ENCODE results near the gene RNF217. TPM values are rescaled to one million over a fixed set of nuclear protein-coding genes. Genes with fewer than 3 reads are reported as not detected.

RNF217 gene
- total and polyA plus RNA-seq, 2 of the 8 experiments (the other 6 are each of a cell fraction or from before 2014, with no cell fraction given) = 2.0 to 8.9 TPM

DNA sequence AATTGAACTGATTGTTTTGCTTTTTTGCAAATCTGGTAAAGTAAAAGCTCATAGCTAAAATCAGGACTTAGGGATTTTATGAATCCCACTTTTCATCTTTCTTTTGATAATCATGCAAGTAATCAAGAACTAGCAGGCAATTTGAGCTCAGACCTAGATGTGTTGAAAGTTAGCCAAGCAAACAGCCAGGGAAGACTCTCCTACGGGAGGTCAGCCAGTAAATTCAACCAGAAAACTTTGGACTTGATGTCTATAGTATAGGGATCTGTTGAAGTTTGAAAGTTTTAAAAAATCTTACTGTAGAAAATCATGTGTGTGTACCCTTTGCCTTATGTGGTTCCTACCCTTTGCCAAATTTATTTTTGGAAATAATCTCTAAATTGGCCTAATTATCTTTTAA is 96.3 kb downstream of the RNF217 start:
- Histone ChIP-seq H3K36me3 (ENCODE audit: control insufficient read depth in 2 of 4, insufficient read depth in 4 of 4, low read length in 3 of 4) (no peaks in the 10 kb centered on the region), H3K4ac (replicated peaks; ENCODE audit: insufficient read length, low read depth, low read length) (no peak overlapping the region), H4K91ac (replicated peaks; ENCODE audit: insufficient read length, low read length) (no peak overlapping the region), H3K9ac (replicated peaks in 1 of 4; ENCODE audit: extremely low read depth in 1 of 4, low read depth in 3 of 4, low read length in 3 of 4) (no peak overlapping the region), H3K79me1 (ENCODE audit: low read depth, low read length) (no peaks in the 10 kb centered on the region), H4K20me1 (replicated peaks in 1 of 2; ENCODE audit: control insufficient read depth in 1 of 2, insufficient read depth in 2 of 2, low read length in 2 of 2) (no peaks in the 10 kb centered on the region), H3K23me2 (ENCODE audit: low read depth, low read length) (no peaks in the 10 kb centered on the region), H4K8ac (ENCODE audit: extremely low read depth, insufficient read depth, low read length) (no peak overlapping the region), H2BK12ac (ENCODE audit: low read depth, low read length) (no peak overlapping the region), H3K56ac (replicated peaks; ENCODE audit: insufficient read length, low read depth, low read length) (no peak overlapping the region), H3K9me3 (ENCODE audit: insufficient read depth in 2 of 2, low read depth in 1 of 2, low read length in 1 of 2) (no peaks in the 10 kb centered on the region), H3K4me1 (replicated peaks in 1 of 4; ENCODE audit: control insufficient read depth in 3 of 4, insufficient read depth in 4 of 4, low read length in 3 of 4) (no peaks in the 10 kb centered on the region), H2AFZ (ENCODE audit: low read length) (no peak overlapping the region), H2BK120ac (replicated peaks; ENCODE audit: low read depth, low read length) (no peak overlapping the region), H2AK5ac (ENCODE audit: low read depth, low read length) (no peak overlapping the region), H3K4me3 (ENCODE audit: extremely low read depth in 1 of 4, insufficient read depth in 2 of 4, low read depth in 3 of 4, low read length in 4 of 4) (no peak overlapping the region), H3K23ac (ENCODE audit: insufficient read length) (no peak overlapping the region), H3K79me2 (ENCODE audit: control insufficient read depth in 1 of 2, insufficient read depth in 2 of 2, low read length in 2 of 2) (no peaks in the 10 kb centered on the region), H2BK20ac (ENCODE audit: low read length) (no peak overlapping the region), H3K14ac (ENCODE audit: insufficient read length) (no peak overlapping the region), H3K27ac (ENCODE audit: low read depth, low read length) (no peak overlapping the region), H2BK15ac (ENCODE audit: low read length) (no peak overlapping the region), H4K5ac (ENCODE audit: insufficient read length, low read depth, low read length) (no peak overlapping the region), H3K18ac (ENCODE audit: extremely low read depth, low read length) (no peak overlapping the region), H3K27me3 (replicated peaks in 1 of 4; ENCODE audit: control insufficient read depth in 3 of 4, extremely low read depth in 1 of 4, insufficient read depth in 3 of 4, low read length in 3 of 4) (no peaks in the 10 kb centered on the region), H3K4me2 (ENCODE audit: insufficient read depth in 1 of 2, low read depth in 2 of 2, low read length in 2 of 2) (no peak overlapping the region), H2BK5ac (ENCODE audit: low read depth, low read length) (no peak overlapping the region)
- TF ChIP-seq MAX (IDR thresholded peaks at IDR 0.05) = no peak
- WGBS, 2 experiments (ENCODE audit: extremely low coverage in 1 of 2, insufficient coverage in 1 of 2, insufficient read length in 1 of 2, insufficient replicate concordance in 2 of 2, low coverage in 1 of 2, low lambda C conversion rate in 2 of 2, missing lambda C conversion rate in 1 of 2) = 85% methylated on average over 1 of the region's 1 CpG; no CpG with 5 or more reads in 1 of the 2 experiments
- DNase-seq (ENCODE audit: low read depth in 1 of 2, low spot score in 2 of 2) (no peak), FAIRE-seq (no peak)
- CTCF ChIA-PET (ENCODE audit: partially characterized antibody) = interaction anchor here (1.1 kb wide), 1 partner anchor 10 kb away, joined by 3 read pairs; no protein-coding TSS in a partner anchor
- POLR2A ChIA-PET (ENCODE audit: partially characterized antibody) = no interaction called here

Measured in H1 (cell line).